Measurements from ENCODE around the gene GPI.

DNA sequence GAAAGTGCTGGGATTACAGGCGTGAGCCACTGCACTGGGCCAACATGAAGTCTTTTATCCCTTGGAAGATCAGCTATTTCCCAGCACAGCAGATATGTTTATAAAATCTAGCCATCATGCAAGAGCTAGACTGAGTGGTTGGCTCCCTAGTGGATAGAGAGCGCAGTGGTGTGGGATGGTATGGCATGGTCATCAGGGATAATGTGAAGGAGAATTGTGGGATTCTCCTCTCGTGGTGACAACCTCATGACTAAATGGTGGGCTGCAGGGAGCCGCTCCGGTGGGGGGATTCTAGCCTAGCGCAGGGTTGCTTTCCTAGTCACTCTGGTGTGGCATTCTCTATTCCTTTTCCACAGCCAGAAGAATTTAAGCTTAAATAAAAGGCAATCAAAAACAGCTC, 43.3 kb upstream of the GPI start:
- TF ChIP-seq POLR2AphosphoS5 (IDR thresholded peaks at IDR 0.05) (no peak), EP300 (IDR thresholded peaks at IDR 0.05) (no peak), POLR2A (IDR thresholded peaks at IDR 0.05) (no peak)
- TF ChIP-seq, protein P1, sequence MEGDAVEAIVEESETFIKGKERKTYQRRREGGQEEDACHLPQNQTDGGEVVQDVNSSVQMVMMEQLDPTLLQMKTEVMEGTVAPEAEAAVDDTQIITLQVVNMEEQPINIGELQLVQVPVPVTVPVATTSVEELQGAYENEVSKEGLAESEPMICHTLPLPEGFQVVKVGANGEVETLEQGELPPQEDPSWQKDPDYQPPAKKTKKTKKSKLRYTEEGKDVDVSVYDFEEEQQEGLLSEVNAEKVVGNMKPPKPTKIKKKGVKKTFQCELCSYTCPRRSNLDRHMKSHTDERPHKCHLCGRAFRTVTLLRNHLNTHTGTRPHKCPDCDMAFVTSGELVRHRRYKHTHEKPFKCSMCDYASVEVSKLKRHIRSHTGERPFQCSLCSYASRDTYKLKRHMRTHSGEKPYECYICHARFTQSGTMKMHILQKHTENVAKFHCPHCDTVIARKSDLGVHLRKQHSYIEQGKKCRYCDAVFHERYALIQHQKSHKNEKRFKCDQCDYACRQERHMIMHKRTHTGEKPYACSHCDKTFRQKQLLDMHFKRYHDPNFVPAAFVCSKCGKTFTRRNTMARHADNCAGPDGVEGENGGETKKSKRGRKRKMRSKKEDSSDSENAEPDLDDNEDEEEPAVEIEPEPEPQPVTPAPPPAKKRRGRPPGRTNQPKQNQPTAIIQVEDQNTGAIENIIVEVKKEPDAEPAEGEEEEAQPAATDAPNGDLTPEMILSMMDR (IDR thresholded peaks at IDR 0.05) = no peak
